Testis (tissue), 3 donors: ENCODE measurements around the gene ACOX3. TPM values are rescaled to one million over a fixed set of nuclear protein-coding genes. Genes with fewer than 3 reads are reported as not detected.

Source experiments
- DNase-seq: peaks from one replicate; pipeline ENCODE4 v3.0.0-alpha.2; 2019
- H3K27ac ChIP-seq, 2 donors: fragments of 200-600 bp; sonication (generic); one replicate each; pipeline ENCODE4 v1.5.1; 2019
- H3K27me3 ChIP-seq: fragments of 200-600 bp; sonication (generic); one replicate; pipeline ENCODE4 v1.5.1; 2019
- H3K36me3 ChIP-seq: fragments of 200-600 bp; sonication (generic); one replicate; pipeline ENCODE4 v1.5.1; 2017; ENCODE audit warnings: low read depth; ENCODE audit errors: missing control alignments
- H3K4me1 ChIP-seq: fragments of 200-600 bp; sonication (generic); one replicate; pipeline ENCODE4 v1.5.1; 2019
- H3K4me3 ChIP-seq, 2 donors: fragments of 200-600 bp; sonication (generic); one replicate each; pipeline ENCODE4 v1.5.1; 2017 to 2019
- H3K9me3 ChIP-seq: fragments of 200-600 bp; sonication (generic); one replicate; pipeline ENCODE4 v1.5.1; 2017
- POLR2A ChIP-seq: fragments of 450-650 bp; IDR thresholded peaks from one replicate; pipeline ENCODE4 v1.6.1; 2017; ENCODE audit warnings: antibody characterized with exemption, mild to moderate bottlenecking, moderate library complexity
- WGBS, 2 donors: methylation state at CpG; one replicate each; pipeline ENCODE4 v1.1.5; 2018; 5-methylcytosine and 5-hydroxymethylcytosine counted together
- intact Hi-C: fragments of 100-400 bp; cut with DNase I; formaldehyde crosslinking; loops from one replicate; pipeline ENCODE4 v1.15.1; 2023; ENCODE audit warnings: low total_unique reads
- polyA plus RNA-seq: library from polyadenylated mRNA; stranded (reverse); fragments of 350-450 nt; fragmentation: Illumina TruSeq; extraction: RNeasy Lipid Tissue Mini Kit (QIAGEN cat#74804); gene quantifications from one replicate; pipeline ENCODE4 v1.2.3, GENCODE V29; 2014; ENCODE audit warnings: low read depth, low replicate concordance; ENCODE audit not compliant: insufficient read depth
- total RNA-seq, 2 donors: library from RNA; depleted of rRNA; stranded (reverse); fragments of >200 nt; gene quantifications; one replicate each; pipeline ENCODE4 v1.2.3, GENCODE V29; 2016
- TF ChIP-seq, protein P1 (sequence below), 3 experiments: fragments of 450-650 bp in 2 of 3; fragments of 200-600 bp in 1 of 3; sonication (generic) in 1 of 3; IDR thresholded peaks; one replicate each; pipeline ENCODE4 v1.5.1; 2016 to 2019; ENCODE audit warnings: antibody characterized with exemption in 3 of 3, mild to moderate bottlenecking in 2 of 3, moderate library complexity in 1 of 3

Gene ACOX3
- total and polyA plus RNA-seq, 3 donors from 2014 or later = 8.6 to 35.9 (median 29.8) TPM

DNA sequence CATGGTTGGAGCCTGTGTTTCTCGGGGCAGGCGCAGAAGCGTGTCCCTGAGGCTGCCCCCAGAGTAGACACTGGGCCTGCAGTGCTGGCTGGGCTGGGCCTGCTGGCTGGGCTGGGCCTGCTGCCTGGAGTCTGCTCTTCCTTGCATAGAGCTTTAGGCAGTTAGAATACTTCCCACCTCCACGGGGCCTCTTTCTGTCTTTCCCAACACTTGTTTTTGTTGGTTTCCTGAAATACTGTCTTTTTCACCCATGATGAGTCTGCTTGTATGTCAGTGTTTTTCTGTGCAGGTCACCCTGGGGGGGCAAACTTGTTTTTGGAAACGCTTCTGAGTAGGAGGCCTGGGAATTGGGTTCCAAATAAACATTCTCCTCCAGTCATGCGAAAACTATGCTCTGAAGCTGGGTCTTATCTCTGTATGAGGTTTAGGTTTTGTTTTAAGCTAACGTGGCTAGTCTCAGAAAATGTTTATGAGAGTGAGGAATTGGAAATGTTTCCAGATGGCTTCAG is 32.2 kb upstream of the ACOX3 start:
- Histone ChIP-seq H3K27me3 (no peaks in the 10 kb centered on the region), H3K4me1 (peaks cover 23% of the 10 kb centered on the region), H3K9me3 (no peaks in the 10 kb centered on the region), H3K4me3 (no peak overlapping the region), H3K36me3 (no peaks in the 10 kb centered on the region), H3K27ac (peak overlapping the region; percentile 47 to 72)
- DNase-seq = peak; percentile 64
- WGBS, 2 donors = 42 to 46% methylated on average over 4 to 7 of the region's 7 CpGs
- TF ChIP-seq, protein P1, sequence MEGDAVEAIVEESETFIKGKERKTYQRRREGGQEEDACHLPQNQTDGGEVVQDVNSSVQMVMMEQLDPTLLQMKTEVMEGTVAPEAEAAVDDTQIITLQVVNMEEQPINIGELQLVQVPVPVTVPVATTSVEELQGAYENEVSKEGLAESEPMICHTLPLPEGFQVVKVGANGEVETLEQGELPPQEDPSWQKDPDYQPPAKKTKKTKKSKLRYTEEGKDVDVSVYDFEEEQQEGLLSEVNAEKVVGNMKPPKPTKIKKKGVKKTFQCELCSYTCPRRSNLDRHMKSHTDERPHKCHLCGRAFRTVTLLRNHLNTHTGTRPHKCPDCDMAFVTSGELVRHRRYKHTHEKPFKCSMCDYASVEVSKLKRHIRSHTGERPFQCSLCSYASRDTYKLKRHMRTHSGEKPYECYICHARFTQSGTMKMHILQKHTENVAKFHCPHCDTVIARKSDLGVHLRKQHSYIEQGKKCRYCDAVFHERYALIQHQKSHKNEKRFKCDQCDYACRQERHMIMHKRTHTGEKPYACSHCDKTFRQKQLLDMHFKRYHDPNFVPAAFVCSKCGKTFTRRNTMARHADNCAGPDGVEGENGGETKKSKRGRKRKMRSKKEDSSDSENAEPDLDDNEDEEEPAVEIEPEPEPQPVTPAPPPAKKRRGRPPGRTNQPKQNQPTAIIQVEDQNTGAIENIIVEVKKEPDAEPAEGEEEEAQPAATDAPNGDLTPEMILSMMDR (IDR thresholded peaks at IDR 0.05) = no peak
- no peak for TF ChIP-seq POLR2A
- intact Hi-C loops = no loop called here

- TF ChIP-seq, protein P1 (IDR thresholded peaks at IDR 0.05) = no peak
- no peak for TF ChIP-seq POLR2A
- peaks cover 23% of the 10 kb centered on the region for H3K4me1 ChIP-seq
- 83 to 91% methylated on average over 7 to 8 of the region's 8 CpGs for WGBS, 2 donors
- no peak for DNase-seq
- no peak overlapping the region for H3K4me3 ChIP-seq
- intact Hi-C loops = no loop called here
- no peaks in the 10 kb centered on the region for H3K9me3 ChIP-seq
- H3K36me3 ChIP-seq = no peaks in the 10 kb centered on the region
- no peaks in the 10 kb centered on the region for H3K27me3 ChIP-seq
- peak overlapping the region; percentile 14 to 72 for H3K27ac ChIP-seq
These were observed 31.7 kb upstream of the ACOX3 start for GRCh38 chr4:8472158-8472688.

- H3K4me3 ChIP-seq = no peak overlapping the region
- intact Hi-C loops = no loop called here
- H3K4me1 ChIP-seq = peaks cover 23% of the 10 kb centered on the region
- no peak overlapping the region for H3K27ac ChIP-seq
- H3K9me3 ChIP-seq = no peaks in the 10 kb centered on the region
- 81 to 93% methylated on average over 17 to 24 of the region's 24 CpGs for WGBS, 2 donors
- no peaks in the 10 kb centered on the region for H3K36me3 ChIP-seq
- no peaks in the 10 kb centered on the region for H3K27me3 ChIP-seq
- no peak for DNase-seq
- TF ChIP-seq, protein P1 (IDR thresholded peaks at IDR 0.05) = no peak
- no peak for TF ChIP-seq POLR2A
These were observed 30.8 kb upstream of the ACOX3 start for GRCh38 chr4:8471211-8471875.

DNA sequence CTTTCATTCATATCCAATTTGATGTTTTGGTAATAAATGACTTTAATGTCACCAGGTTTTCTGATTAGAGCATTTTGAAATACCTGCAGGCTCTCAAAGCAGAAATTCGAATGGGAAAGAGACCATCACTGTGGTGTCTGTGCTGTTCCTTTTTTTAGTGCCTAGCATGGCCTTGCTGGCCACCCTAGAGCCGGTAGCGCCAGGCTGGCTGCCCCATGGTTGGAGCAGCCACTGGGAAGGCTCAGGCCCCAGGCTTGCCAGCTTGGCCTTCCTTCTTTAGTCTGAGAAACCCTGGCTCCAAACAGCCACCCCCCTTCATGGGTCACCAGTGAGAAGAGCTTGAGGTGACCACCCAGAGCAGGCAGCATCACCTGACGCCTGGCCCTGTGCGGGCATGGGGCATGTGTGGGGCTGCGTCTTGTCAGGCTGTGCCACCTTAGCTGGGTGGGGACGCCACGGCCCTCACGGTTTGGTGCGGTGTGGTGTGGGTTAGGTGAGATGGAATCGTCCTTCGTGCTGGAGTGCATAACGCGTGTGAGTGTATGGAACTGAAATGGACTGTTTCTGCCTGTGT is 30.0 kb upstream of the ACOX3 start:
- DNase-seq = no peak
- no peak for TF ChIP-seq POLR2A
- TF ChIP-seq, protein P1 (IDR thresholded peaks at IDR 0.05) = no peak
- Histone ChIP-seq H3K9me3 (no peaks in the 10 kb centered on the region), H3K4me3 (no peak overlapping the region), H3K27ac (no peak overlapping the region), H3K4me1 (peaks cover 23% of the 10 kb centered on the region), H3K36me3 (no peaks in the 10 kb centered on the region), H3K27me3 (no peaks in the 10 kb centered on the region)
- WGBS, 2 donors = 94 to 99% methylated on average over 11 to 14 of the region's 14 CpGs
- intact Hi-C loops = no loop called here
